ENCODE results near the gene VENTX. TPM values are rescaled to one million over a fixed set of nuclear protein-coding genes. Genes with fewer than 3 reads are reported as not detected.

The VENTX gene
- total and polyA plus RNA-seq, 7 experiments from 2014 or later = 0.85 to 5.7 TPM; not detected in 5

DNA sequence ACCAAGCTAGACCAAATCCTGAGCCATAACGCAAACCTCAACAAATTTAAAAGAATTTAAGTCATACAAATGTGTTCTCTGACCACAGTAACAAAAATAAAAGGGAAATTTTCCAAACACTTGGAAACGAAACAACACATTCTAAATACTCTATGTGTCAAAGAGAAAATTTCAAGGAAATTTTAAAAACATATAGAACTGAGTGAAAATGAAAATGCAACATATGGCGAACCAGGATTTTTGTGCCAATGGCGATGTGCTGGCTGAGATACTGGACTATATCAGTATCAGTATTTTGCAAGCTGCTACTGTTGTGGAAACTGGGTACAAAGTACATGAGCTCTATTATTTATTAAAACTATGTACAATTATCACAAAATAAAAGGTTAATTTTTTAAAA is 43.5 kb upstream of the VENTX start:
- POLR2A ChIA-PET = no interaction called here
- H3K4me1 ChIP-seq (ENCODE audit: control insufficient read depth in 2 of 2, insufficient read depth in 2 of 2, low read length in 2 of 2) = no peaks in the 10 kb centered on the region
- intact Hi-C loops (cut with micrococcal nuclease) = no loop called here
- ATAC-seq = no peak
- no peak for DNase-seq
- Mint-ChIP-seq H3K27me3 (peaks cover 0 to 10% (median 5%) of the 10 kb centered on the region in 5 donors), H3K9me3 (peaks cover 0 to 19% (median 5%) of the 10 kb centered on the region in 11 donors), H3K4me3 (no peak overlapping the region), H3K27ac (no peak overlapping the region), H3K4me1 (no peaks in the 10 kb centered on the region), H3K36me3 (peaks cover 0 to 3% (median 0%) of the 10 kb centered on the region in 5 donors)
- H3K36me3 ChIP-seq (ENCODE audit: control insufficient read depth in 2 of 3, insufficient read depth in 3 of 3, low read length in 3 of 3) = no peaks in the 10 kb centered on the region
- CTCF ChIA-PET = no interaction called here
- H3K4me3 ChIP-seq (ENCODE audit: low read length) = no peak overlapping the region
- no peaks in the 10 kb centered on the region for H3K9me3 ChIP-seq (ENCODE audit: control insufficient read depth in 2 of 3, low read length in 3 of 3)
- H3K27ac ChIP-seq (ENCODE audit: low read depth, low read length) = no peak overlapping the region
- H3K27me3 ChIP-seq (ENCODE audit: control insufficient read depth in 2 of 2, insufficient read depth in 2 of 2, low read length in 2 of 2) = no peaks in the 10 kb centered on the region

DNA sequence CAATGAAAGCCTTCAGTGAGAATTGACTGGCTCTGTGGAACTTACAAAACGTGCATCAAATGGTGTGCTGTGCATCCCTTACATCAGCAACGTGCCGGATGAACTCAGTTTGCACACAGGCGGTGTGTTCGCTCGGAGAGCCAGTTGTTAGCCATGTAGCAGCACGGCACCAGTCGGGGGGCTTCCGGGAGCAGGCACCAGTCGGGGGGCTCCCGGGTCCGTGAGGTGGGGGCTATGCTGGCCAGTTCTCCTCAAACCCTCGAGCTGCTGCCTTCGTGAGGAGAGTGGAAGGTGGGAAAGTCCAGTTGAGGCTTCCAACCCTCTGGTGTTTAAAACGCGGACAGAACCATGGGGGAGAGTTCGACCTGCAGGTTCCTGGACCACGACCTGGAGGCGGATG is 42.6 kb upstream of the VENTX start:
- Mint-ChIP-seq H3K4me3 (no peak overlapping the region), H3K4me1 (no peaks in the 10 kb centered on the region), H3K36me3 (peaks cover 0 to 3% (median 0%) of the 10 kb centered on the region in 5 donors), H3K9me3 (peaks cover 0 to 19% (median 5%) of the 10 kb centered on the region in 11 donors), H3K27me3 (peaks cover 0 to 10% (median under 1%) of the 10 kb centered on the region in 5 donors), H3K27ac (no peak overlapping the region)
- no peak for DNase-seq
- ChIA-PET POLR2A (no interaction called here), CTCF (no interaction called here)
- Histone ChIP-seq H3K4me1 (ENCODE audit: control insufficient read depth in 2 of 2, insufficient read depth in 2 of 2, low read length in 2 of 2) (no peaks in the 10 kb centered on the region), H3K9me3 (ENCODE audit: control insufficient read depth in 2 of 3, low read length in 3 of 3) (no peaks in the 10 kb centered on the region), H3K36me3 (ENCODE audit: control insufficient read depth in 2 of 3, insufficient read depth in 3 of 3, low read length in 3 of 3) (no peaks in the 10 kb centered on the region), H3K4me3 (ENCODE audit: low read length) (no peak overlapping the region), H3K27me3 (ENCODE audit: control insufficient read depth in 2 of 2, insufficient read depth in 2 of 2, low read length in 2 of 2) (no peaks in the 10 kb centered on the region), H3K27ac (ENCODE audit: low read depth, low read length) (no peak overlapping the region)
- intact Hi-C loops (cut with micrococcal nuclease) = no loop called here
- ATAC-seq = no peak

DNA sequence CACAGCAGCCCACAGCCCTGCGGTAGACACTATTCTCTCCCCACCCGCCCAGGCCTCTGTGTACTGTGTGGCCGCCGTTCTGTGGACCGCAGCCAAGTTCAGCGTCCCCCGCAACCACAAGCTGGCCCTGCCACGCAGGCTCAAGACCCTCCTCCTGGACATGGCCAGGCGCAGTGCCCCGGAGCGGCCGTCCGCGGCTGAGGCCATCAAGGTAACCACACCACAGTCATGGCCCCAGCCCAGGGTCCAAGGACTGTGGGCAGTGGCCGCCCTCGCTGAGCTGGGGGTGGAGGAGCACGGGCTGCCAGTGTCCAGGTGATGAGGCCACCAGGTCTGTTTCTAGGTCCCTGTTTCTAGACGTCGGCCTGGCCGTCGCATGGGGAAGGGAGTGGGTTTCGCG is 42.0 kb upstream of the VENTX start:
- DNase-seq = peak in 1 of 9 donors; percentile 5
- CTCF ChIA-PET = no interaction called here
- Histone ChIP-seq H3K36me3 (ENCODE audit: control insufficient read depth in 2 of 3, insufficient read depth in 3 of 3, low read length in 3 of 3) (no peaks in the 10 kb centered on the region), H3K9me3 (ENCODE audit: control insufficient read depth in 2 of 3, low read length in 3 of 3) (no peaks in the 10 kb centered on the region), H3K27ac (ENCODE audit: low read depth, low read length) (no peak overlapping the region), H3K27me3 (ENCODE audit: control insufficient read depth in 2 of 2, insufficient read depth in 2 of 2, low read length in 2 of 2) (no peaks in the 10 kb centered on the region), H3K4me1 (ENCODE audit: control insufficient read depth in 2 of 2, insufficient read depth in 2 of 2, low read length in 2 of 2) (no peaks in the 10 kb centered on the region), H3K4me3 (ENCODE audit: low read length) (no peak overlapping the region)
- Mint-ChIP-seq H3K4me3 (no peak overlapping the region), H3K27me3 (peaks cover 0 to 10% (median 0%) of the 10 kb centered on the region in 5 donors), H3K36me3 (peaks cover 0 to 3% (median 0%) of the 10 kb centered on the region in 5 donors), H3K4me1 (no peaks in the 10 kb centered on the region), H3K9me3 (peaks cover 0 to 19% (median 3%) of the 10 kb centered on the region in 11 donors), H3K27ac (no peak overlapping the region)
- intact Hi-C loops (cut with micrococcal nuclease) = no loop called here
- POLR2A ChIA-PET = no interaction called here
- no peak for ATAC-seq

DNA sequence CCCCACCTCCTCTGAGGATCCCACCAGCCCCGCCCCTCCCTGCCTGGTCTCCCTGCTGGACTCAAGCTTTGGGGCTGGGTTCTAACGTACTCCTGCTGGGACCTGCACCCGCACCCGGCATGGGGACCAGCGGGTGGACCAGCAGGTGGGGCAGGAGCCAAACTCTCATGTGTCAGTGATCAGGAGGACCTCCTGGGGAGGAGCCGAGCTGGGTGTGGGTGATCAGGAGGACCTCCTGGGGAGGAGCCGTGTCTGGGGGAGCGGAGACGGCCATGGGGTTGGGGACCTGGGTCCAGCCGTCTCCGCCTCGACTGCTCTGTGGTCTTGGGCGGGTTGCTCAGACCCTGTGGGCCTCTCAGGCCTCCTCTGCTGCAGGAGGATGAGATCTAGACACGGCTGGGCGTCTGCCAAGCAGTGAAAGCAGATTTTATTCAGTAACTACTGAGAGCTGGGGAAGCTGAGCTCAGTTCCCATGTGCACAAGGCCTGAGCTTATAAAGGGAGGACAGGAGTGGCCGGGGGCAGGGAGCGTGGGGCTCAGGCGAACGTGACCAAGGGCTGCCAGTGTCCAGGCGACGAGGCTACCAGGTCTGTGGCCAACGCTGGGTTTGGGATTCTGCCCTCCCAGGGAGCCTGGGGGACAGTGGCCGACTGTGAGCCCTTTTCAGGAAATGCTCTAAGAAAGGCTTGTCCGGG is 41.3 kb upstream of the VENTX start:
- intact Hi-C loops (cut with micrococcal nuclease) = no loop called here
- Histone ChIP-seq H3K27ac (ENCODE audit: low read depth, low read length) (no peak overlapping the region), H3K27me3 (ENCODE audit: control insufficient read depth in 2 of 2, insufficient read depth in 2 of 2, low read length in 2 of 2) (no peaks in the 10 kb centered on the region), H3K4me1 (ENCODE audit: control insufficient read depth in 2 of 2, insufficient read depth in 2 of 2, low read length in 2 of 2) (no peaks in the 10 kb centered on the region), H3K36me3 (ENCODE audit: control insufficient read depth in 2 of 3, insufficient read depth in 3 of 3, low read length in 3 of 3) (no peaks in the 10 kb centered on the region), H3K4me3 (ENCODE audit: low read length) (no peak overlapping the region), H3K9me3 (ENCODE audit: control insufficient read depth in 2 of 3, low read length in 3 of 3) (no peaks in the 10 kb centered on the region)
- H3K4me3 Mint-ChIP-seq = no peak overlapping the region
- DNase-seq (peak in 1 of 9 donors; percentile 1), ATAC-seq (no peak)
- POLR2A ChIA-PET = no interaction called here
- peaks cover 0 to 10% (median 0%) of the 10 kb centered on the region in 5 donors for H3K27me3 Mint-ChIP-seq
- no peaks in the 10 kb centered on the region for H3K4me1 Mint-ChIP-seq
- H3K36me3 Mint-ChIP-seq = peaks cover 0 to 3% (median 0%) of the 10 kb centered on the region in 5 donors
- CTCF ChIA-PET = no interaction called here
- peaks cover 0 to 19% (median 3%) of the 10 kb centered on the region in 11 donors for H3K9me3 Mint-ChIP-seq
- H3K27ac Mint-ChIP-seq = no peak overlapping the region

DNA sequence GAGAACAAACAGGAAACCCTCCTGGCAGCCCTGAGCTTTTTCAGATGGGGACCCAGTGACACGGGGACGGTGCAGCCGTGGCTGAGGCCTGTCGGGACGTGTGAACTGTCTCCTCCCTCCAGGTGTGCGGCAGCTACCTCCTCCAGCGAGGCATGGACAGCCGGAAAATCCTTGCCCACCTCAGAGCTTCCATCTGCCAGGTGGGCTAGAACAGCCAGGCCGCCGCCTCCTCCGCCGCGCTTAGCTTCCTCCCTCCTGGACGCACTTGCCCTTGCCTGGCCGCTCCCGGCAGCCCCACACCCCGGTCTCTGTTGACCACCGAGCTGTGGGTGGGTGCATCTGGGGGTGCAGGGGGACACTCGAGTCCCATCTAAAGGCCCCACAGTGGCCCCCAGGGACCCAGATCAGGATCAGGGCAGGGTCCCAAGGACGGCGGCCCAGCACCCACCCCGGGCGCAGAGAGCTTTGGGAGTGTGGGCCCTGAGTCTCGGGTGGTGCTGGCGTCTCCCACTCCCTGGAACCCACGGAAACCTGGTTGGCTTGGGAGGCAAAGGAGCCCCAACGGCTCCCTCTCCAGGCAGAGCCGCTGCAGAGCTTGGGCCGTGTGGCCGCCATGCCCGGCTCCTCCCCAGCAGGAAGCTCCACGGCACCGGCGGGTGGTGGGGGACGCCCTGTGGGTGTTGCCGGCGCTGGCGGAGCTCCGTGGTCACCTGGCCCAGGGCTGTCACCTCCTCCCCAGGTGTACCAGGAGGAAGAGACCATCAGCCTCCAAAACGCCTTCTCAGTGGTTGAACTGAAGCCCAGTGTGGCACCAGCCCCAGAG is 40.5 kb upstream of the VENTX start:
- DNase-seq = peak in 1 of 9 donors; percentile 2
- H3K9me3 Mint-ChIP-seq = peaks cover 0 to 16% (median 3%) of the 10 kb centered on the region in 11 donors
- H3K36me3 ChIP-seq (ENCODE audit: control insufficient read depth in 2 of 3, insufficient read depth in 3 of 3, low read length in 3 of 3) = no peaks in the 10 kb centered on the region
- no peaks in the 10 kb centered on the region for H3K27me3 ChIP-seq (ENCODE audit: control insufficient read depth in 2 of 2, insufficient read depth in 2 of 2, low read length in 2 of 2)
- no peak overlapping the region for H3K4me3 Mint-ChIP-seq
- H3K4me1 ChIP-seq (ENCODE audit: control insufficient read depth in 2 of 2, insufficient read depth in 2 of 2, low read length in 2 of 2) = no peaks in the 10 kb centered on the region
- ChIA-PET POLR2A (no interaction called here), CTCF (no interaction called here)
- H3K27ac Mint-ChIP-seq = no peak overlapping the region
- peaks cover 0 to 3% (median 0%) of the 10 kb centered on the region in 5 donors for H3K36me3 Mint-ChIP-seq
- H3K27ac ChIP-seq (ENCODE audit: low read depth, low read length) = no peak overlapping the region
- H3K4me1 Mint-ChIP-seq = no peaks in the 10 kb centered on the region
- no peak overlapping the region for H3K4me3 ChIP-seq (ENCODE audit: low read length)
- ATAC-seq = no peak
- H3K9me3 ChIP-seq (ENCODE audit: control insufficient read depth in 2 of 3, low read length in 3 of 3) = no peaks in the 10 kb centered on the region
- intact Hi-C loops (cut with micrococcal nuclease) = no loop called here
- peaks cover 0 to 9% (median 0%) of the 10 kb centered on the region in 5 donors for H3K27me3 Mint-ChIP-seq

DNA sequence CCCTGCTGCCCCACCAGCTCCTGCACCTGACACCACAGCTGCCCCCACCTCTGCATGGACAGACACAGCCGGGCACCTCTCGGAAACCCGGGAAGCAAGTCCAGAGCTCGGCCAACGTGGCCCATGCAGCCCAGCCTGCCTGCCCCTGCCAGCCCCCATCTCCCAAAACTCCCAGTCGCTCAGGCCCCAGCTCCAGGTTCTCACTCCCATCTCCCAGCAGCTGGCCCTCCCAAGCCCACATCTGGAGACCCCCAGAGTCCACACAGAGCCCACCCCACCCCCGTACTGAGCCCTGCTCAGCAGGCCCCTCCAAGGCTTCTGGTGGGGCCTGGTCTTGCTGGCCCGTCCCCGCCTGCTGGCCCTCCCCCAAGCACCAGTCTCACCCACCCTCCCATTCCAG is 39.9 kb upstream of the VENTX start:
- H3K36me3 ChIP-seq (ENCODE audit: control insufficient read depth in 2 of 3, insufficient read depth in 3 of 3, low read length in 3 of 3) = no peaks in the 10 kb centered on the region
- H3K9me3 ChIP-seq (ENCODE audit: control insufficient read depth in 2 of 3, low read length in 3 of 3) = no peaks in the 10 kb centered on the region
- H3K4me3 Mint-ChIP-seq = no peak overlapping the region
- CTCF ChIA-PET = no interaction called here
- no peak overlapping the region for H3K4me3 ChIP-seq (ENCODE audit: low read length)
- H3K4me1 ChIP-seq (ENCODE audit: control insufficient read depth in 2 of 2, insufficient read depth in 2 of 2, low read length in 2 of 2) = no peaks in the 10 kb centered on the region
- H3K27me3 ChIP-seq (ENCODE audit: control insufficient read depth in 2 of 2, insufficient read depth in 2 of 2, low read length in 2 of 2) = no peaks in the 10 kb centered on the region
- no peak for ATAC-seq
- peaks cover 0 to 5% (median 0%) of the 10 kb centered on the region in 5 donors for H3K27me3 Mint-ChIP-seq
- H3K9me3 Mint-ChIP-seq = peaks cover 0 to 13% (median 3%) of the 10 kb centered on the region in 11 donors
- no peaks in the 10 kb centered on the region for H3K4me1 Mint-ChIP-seq
- H3K36me3 Mint-ChIP-seq = peaks cover 0 to 3% (median 0%) of the 10 kb centered on the region in 5 donors
- H3K27ac ChIP-seq (ENCODE audit: low read depth, low read length) = no peak overlapping the region
- DNase-seq = peak in 1 of 9 donors; percentile 4
- no peak overlapping the region for H3K27ac Mint-ChIP-seq
- POLR2A ChIA-PET = no interaction called here
- intact Hi-C loops (cut with micrococcal nuclease) = no loop called here
